ENCODE data around the gene MAGEB17.
A peak's percentile ranks its signal among the peaks of the same experiment; 100 is the strongest.

The MAGEB17 gene

GRCh38 chrX:16210061-16210460 is 42.8 kb downstream of the MAGEB17 start:
- DNase-seq, result no peak

GRCh38 chrX:16212024-16212423 is 44.7 kb downstream of the MAGEB17 start:
- no peak for DNase-seq

- DNase-seq, result peak; percentile 2
Observed at GRCh38 chrX:16212436-16212835, 45.2 kb downstream of the MAGEB17 start.

- DNase-seq, result no peak
Observed at GRCh38 chrX:16213961-16214360, 46.7 kb downstream of the MAGEB17 start.

GRCh38 chrX:16215660-16216059 is 48.4 kb downstream of the MAGEB17 start:
- no peak for DNase-seq

Measured in activated CD4-positive, alpha-beta T cell treated with anti-CD3 and anti-CD28 coated beads, Interleukin-10, Interleukin-2, amounts not matched to agents 100 ng/mL and 50 ng/mL, durations not matched to agents 16 hours and 8 hours (primary cell).